Measurements from ENCODE around the gene PRDM11.
"Not testable (repeated sequence)": the region's sequence is repeated elsewhere in the genome, so short reads cannot be mapped to it uniquely, and the experiment has no call there.

Gene PRDM11

DNA sequence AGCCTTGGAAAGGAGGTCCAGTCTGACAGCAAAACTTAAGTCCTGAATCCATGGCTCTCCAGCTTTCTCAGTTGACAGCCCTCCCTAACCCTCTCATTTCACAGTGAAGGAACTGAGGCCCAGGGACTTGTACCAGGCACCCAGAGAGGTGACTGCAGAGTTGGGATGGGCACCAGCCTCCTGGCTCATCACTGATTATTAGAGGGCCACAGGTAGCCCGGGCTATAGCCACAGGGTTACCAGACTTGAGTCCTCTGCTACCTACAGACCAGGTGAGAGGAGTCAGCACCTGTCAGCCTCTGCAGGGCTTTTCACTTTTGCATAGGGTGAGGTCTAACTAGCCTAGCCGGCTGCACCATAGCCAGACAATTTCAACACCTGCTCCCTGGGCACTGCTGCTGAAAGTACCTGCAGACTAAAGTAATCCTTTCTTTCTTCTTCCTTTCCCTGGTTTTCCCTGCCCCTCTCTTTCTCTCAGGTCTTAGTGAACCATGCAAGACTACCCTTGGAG, 102.1 kb downstream of the PRDM11 start:
- no peak for DNase-seq (ENCODE audit: low read depth in 1 of 2, low spot score in 1 of 2)
- TF ChIP-seq JUND (IDR thresholded peaks at IDR 0.05; ENCODE audit: low read depth), result no peak
- in situ Hi-C loops (cut with HindIII; ENCODE audit: low pct_unique_long_range_greater_than_20kb, low sequenced_read_pairs), result no loop called here

- DNase-seq (ENCODE audit: low read depth in 1 of 2, low spot score in 1 of 2); in situ Hi-C loops (cut with HindIII; ENCODE audit: low pct_unique_long_range_greater_than_20kb, low sequenced_read_pairs): not testable (repeated sequence)
These were observed 102.9 kb downstream of the PRDM11 start for GRCh38 chr11:45249372-45249771.

- TF ChIP-seq JUND (IDR thresholded peaks at IDR 0.05; ENCODE audit: low read depth), result no peak
- peak in 1 of 2 experiments; percentile 23 for DNase-seq (ENCODE audit: low read depth in 1 of 2, low spot score in 1 of 2)
- in situ Hi-C loops (cut with HindIII; ENCODE audit: low pct_unique_long_range_greater_than_20kb, low sequenced_read_pairs), result no loop called here
These were observed 103.7 kb downstream of the PRDM11 start for GRCh38 chr11:45250035-45250718.

DNA sequence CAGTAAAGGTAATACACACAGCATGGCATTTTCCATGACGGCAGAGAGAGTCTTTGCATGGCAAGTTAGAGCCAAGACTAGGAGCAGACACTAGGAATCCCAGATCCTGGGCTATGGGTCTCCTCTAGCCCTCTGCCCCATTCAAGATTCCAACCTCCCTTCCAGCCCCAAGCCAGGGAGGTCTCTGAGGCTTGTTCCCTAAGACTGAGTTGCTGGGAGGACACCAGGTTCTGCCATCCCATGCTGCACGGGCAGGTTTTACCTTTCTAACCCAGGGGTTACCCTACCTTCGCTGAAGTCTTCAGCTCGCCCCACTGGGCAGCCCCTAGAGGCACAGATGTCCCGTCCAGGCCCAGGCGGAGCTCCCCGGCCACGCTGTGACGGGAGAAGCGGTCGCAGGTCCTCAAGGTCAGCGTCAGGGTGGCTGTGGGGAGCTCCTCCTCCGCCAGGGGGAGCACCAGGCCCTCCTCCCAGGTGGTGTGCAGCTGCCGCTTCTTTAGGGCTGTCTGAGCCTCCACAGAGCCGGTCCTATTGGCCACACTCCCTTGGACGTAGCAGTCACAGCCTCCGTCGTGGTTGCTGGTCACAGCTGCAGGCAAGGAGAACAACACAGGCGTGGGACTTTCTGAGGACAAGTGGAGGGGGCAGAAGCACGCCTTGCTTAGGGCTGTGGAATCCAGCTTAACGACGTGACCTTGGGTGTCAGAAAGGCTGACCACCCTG, 105.9 kb downstream of the PRDM11 start:
- in situ Hi-C loops (cut with HindIII; ENCODE audit: low pct_unique_long_range_greater_than_20kb, low sequenced_read_pairs), result no loop called here
- TF ChIP-seq JUND (IDR thresholded peaks at IDR 0.05; ENCODE audit: low read depth), result no peak
- DNase-seq (ENCODE audit: low read depth in 1 of 2, low spot score in 1 of 2), result peak; percentile 40 to 77

DNA sequence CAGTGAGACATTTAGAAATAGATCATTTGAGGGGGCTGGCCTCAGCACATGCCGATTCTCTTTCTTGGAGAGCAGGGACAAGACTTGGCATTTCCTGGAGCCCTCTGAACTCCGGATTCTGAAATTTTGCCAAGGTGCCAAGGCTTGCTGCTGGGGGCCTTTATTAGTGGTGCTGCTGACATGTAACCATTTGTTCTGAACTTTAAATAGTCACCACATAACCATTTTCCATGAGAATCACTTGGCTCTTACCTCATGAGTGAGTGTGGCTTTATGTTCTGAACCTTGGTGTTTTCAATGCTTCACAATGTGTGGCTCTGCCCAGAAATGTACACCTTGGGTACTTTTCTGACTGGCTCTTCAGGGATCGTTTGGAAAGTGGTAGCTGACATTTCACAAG, 106.4 kb downstream of the PRDM11 start:
- no peak for TF ChIP-seq JUND (IDR thresholded peaks at IDR 0.05; ENCODE audit: low read depth)
- in situ Hi-C loops (cut with HindIII; ENCODE audit: low pct_unique_long_range_greater_than_20kb, low sequenced_read_pairs), result no loop called here
- no peak for DNase-seq (ENCODE audit: low read depth in 1 of 2, low spot score in 1 of 2)

DNA sequence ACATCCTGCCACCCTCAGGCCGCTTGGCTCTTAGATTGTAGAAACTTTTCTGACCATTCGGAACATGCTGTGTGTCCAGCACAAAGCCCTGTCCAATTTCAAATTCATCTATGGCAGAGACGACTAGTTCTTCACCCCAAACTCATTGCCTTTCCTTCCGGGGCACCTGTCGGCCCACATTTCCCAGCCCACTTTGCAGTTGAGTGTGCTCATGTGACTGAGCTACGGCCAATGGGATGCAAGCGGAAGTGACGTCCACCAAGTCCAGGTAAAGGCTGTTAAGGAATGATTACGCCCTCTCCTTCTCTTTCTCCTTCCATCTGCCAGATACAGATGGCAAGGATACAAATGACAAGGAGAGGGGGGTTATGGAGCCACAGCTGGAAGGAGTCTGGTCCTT, 107.2 kb downstream of the PRDM11 start:
- TF ChIP-seq JUND (IDR thresholded peaks at IDR 0.05; ENCODE audit: low read depth), result no peak
- in situ Hi-C loops (cut with HindIII; ENCODE audit: low pct_unique_long_range_greater_than_20kb, low sequenced_read_pairs), result no loop called here
- no peak for DNase-seq (ENCODE audit: low read depth in 1 of 2, low spot score in 1 of 2)

DNA sequence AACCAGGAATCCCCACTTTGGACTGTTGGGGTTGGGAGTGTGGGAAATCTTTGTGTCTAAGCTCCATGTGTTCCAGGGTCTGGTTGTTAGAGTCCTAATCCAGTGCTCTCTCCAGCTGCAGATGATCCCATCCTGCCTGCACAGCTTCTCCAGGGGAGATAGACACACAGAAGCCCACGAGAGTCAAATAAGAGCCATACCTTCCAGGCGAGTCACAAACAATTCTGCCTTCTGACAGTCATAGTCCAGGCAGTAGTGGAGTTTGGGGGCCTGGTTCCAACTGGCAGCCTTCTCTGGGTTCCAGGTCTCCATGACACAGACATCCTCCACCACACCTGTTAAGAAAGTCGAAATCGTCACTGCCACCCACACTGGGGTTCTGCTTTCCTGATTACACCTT, 107.6 kb downstream of the PRDM11 start:
- DNase-seq (ENCODE audit: low read depth in 1 of 2, low spot score in 1 of 2), result no peak
- in situ Hi-C loops (cut with HindIII; ENCODE audit: low pct_unique_long_range_greater_than_20kb, low sequenced_read_pairs), result no loop called here
- no peak for TF ChIP-seq JUND (IDR thresholded peaks at IDR 0.05; ENCODE audit: low read depth)

DNA sequence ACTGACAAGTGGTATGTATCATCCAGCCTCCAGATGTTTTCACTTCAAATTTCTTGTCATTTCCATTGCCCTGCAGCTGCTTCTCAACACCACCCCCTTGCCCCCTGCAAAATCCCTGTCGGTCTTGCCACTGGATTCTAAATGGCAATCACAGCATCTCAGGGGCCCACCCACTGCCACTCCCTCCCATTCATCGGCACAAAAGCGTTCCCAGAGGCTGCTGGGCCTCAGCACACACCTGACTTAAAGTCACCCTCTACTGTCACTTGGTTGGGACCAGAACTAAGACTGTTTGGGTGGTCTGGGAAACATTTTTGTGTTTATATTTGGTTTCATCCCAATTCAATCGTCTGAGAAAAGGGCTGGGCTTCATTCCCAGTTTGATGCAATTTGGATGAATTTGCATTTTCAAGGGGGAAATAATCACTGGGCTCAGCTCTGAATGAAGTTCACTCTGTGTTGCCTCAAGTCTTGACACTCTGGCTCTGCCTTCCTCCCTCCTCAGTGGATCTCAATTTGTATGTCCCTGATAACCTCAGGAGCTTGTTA, 112.6 kb downstream of the PRDM11 start:
- no peak for TF ChIP-seq JUND (IDR thresholded peaks at IDR 0.05; ENCODE audit: low read depth)
- in situ Hi-C loops (cut with HindIII; ENCODE audit: low pct_unique_long_range_greater_than_20kb, low sequenced_read_pairs), result no loop called here
- no peak for DNase-seq (ENCODE audit: low read depth in 1 of 2, low spot score in 1 of 2)

GRCh38 chr11:45259592-45259991, 113.2 kb downstream of the PRDM11 start:
- in situ Hi-C loops (cut with HindIII; ENCODE audit: low pct_unique_long_range_greater_than_20kb, low sequenced_read_pairs), result no loop called here
- DNase-seq (ENCODE audit: low read depth in 1 of 2, low spot score in 1 of 2), result no peak
- TF ChIP-seq JUND (IDR thresholded peaks at IDR 0.05; ENCODE audit: low read depth), result no peak

GRCh38 chr11:45260071-45260470, 113.6 kb downstream of the PRDM11 start:
- in situ Hi-C loops (cut with HindIII; ENCODE audit: low pct_unique_long_range_greater_than_20kb, low sequenced_read_pairs), result no loop called here
- TF ChIP-seq JUND (IDR thresholded peaks at IDR 0.05; ENCODE audit: low read depth), result no peak
- DNase-seq (ENCODE audit: low read depth in 1 of 2, low spot score in 1 of 2), result no peak

GRCh38 chr11:45262900-45263299, 116.5 kb downstream of the PRDM11 start:
- TF ChIP-seq JUND (IDR thresholded peaks at IDR 0.05; ENCODE audit: low read depth), result no peak
- DNase-seq (ENCODE audit: low read depth in 1 of 2, low spot score in 1 of 2), result no peak
- in situ Hi-C loops (cut with HindIII; ENCODE audit: low pct_unique_long_range_greater_than_20kb, low sequenced_read_pairs), result no loop called here

GRCh38 chr11:45263773-45264172, 117.3 kb downstream of the PRDM11 start:
- DNase-seq (ENCODE audit: low read depth in 1 of 2, low spot score in 1 of 2), result no peak
- no peak for TF ChIP-seq JUND (IDR thresholded peaks at IDR 0.05; ENCODE audit: low read depth)
- in situ Hi-C loops (cut with HindIII; ENCODE audit: low pct_unique_long_range_greater_than_20kb, low sequenced_read_pairs), result no loop called here

- in situ Hi-C loops (cut with HindIII; ENCODE audit: low pct_unique_long_range_greater_than_20kb, low sequenced_read_pairs), result no loop called here
- peak in 1 of 2 experiments; percentile 25 for DNase-seq (ENCODE audit: low read depth in 1 of 2, low spot score in 1 of 2)
- TF ChIP-seq JUND (IDR thresholded peaks at IDR 0.05; ENCODE audit: low read depth), result no peak
These were observed 118.5 kb downstream of the PRDM11 start for GRCh38 chr11:45264839-45265515.

All from T47D (cell line).